GM12878 (cell line): ENCODE results near the gene TRPM1. TPM values are rescaled to one million over a fixed set of nuclear protein-coding genes. Genes with fewer than 3 reads are reported as not detected.

Source experiments
- ATAC-seq: fragments of 200-7000 bp; cut with Tn5 transposase; 3 replicates; pipeline ENCODE4 v1.9.1; 2020; ENCODE audit warnings: mild to moderate bottlenecking, moderate library complexity
- BruUV-seq: library from RNA; stranded (reverse); fragments of 400-500 nt; replicated peaks from 2 replicates; lab custom pipeline; 2021; lab: Mats Ljungman, UMichigan
- CTCF ChIA-PET: fragments of 300-600 bp; sonication (Branson Sonifier 250); formaldehyde crosslinking; extraction: SDS; loops from one replicate; lab custom pipeline; 2021; ENCODE audit warnings: inconsistent platforms; lab: Yijun Ruan, JAX
- POLR2A ChIA-PET: fragments of 350-600 bp; formaldehyde crosslinking; extraction: SDS; loops from one replicate; lab custom pipeline; 2021; ENCODE audit warnings: inconsistent platforms; lab: Charles Lee
- RAD21 ChIA-PET: fragments of 300-600 bp; sonication (Branson Sonifier 250); formaldehyde crosslinking; loops from one replicate; lab custom pipeline; 2023; ENCODE audit warnings: antibody characterized with exemption; ENCODE audit not compliant: unreplicated experiment; lab: Charles Lee
- SMC1A ChIA-PET: fragments of 300-600 bp; sonication (Branson Sonifier 250); formaldehyde crosslinking; loops from one replicate; lab custom pipeline; 2023; ENCODE audit not compliant: unreplicated experiment, uncharacterized antibody; lab: Charles Lee
- DNase-seq: peaks from one replicate; pipeline ENCODE4 v3.0.0-alpha.2; 2011; ENCODE audit warnings: low read depth, low spot score
- FAIRE-seq: peaks from 3 replicates; lab custom pipeline; 2011; peaks lifted over from hg19 to GRCh38; lab: Jason Lieb, UNC
- H2AFZ ChIP-seq: 2 replicates; pipeline ENCODE4 v1.6.0; 2011; ENCODE audit warnings: low read depth, low read length, control low read depth; ENCODE audit not compliant: control insufficient read depth
- H3K27ac ChIP-seq: 2 replicates; pipeline ENCODE4 v1.5.1; 2011; ENCODE audit warnings: control low read depth; ENCODE audit not compliant: control insufficient read depth, insufficient read depth
- H3K27me3 ChIP-seq, 2 experiments: replicated peaks in 1 of 2; 2 replicates each; pipeline versions ENCODE4 v1.6.0 to v1.6.1; 2011; ENCODE audit warnings: low read length in 1 of 2; ENCODE audit not compliant: control insufficient read depth in 2 of 2, insufficient read depth in 2 of 2
- H3K36me3 ChIP-seq, 2 experiments: 2 replicates each; pipeline ENCODE4 v1.5.1; 2011; ENCODE audit warnings: low read length in 1 of 2; ENCODE audit not compliant: control insufficient read depth in 2 of 2, insufficient read depth in 2 of 2
- H3K4me1 ChIP-seq: 2 replicates; pipeline ENCODE4 v1.6.1; 2011; ENCODE audit warnings: mild to moderate bottlenecking, low read length, moderate library complexity, mixed read lengths; ENCODE audit not compliant: control insufficient read depth, insufficient read depth
- H3K4me2 ChIP-seq: 2 replicates; pipeline ENCODE4 v1.6.0; 2011; ENCODE audit warnings: control low read depth; ENCODE audit not compliant: control insufficient read depth, insufficient read depth
- H3K4me3 ChIP-seq: fragments of 200-600 bp; sonication (generic); 2 replicates; pipeline ENCODE4 v1.5.1; 2016
- H3K79me2 ChIP-seq: 2 replicates; pipeline ENCODE4 v1.6.0; 2011; ENCODE audit warnings: low read length; ENCODE audit not compliant: control insufficient read depth, insufficient read depth
- H3K9ac ChIP-seq: 2 replicates; pipeline ENCODE4 v1.8.0; 2011; ENCODE audit warnings: low read length, control low read depth, mixed read lengths; ENCODE audit not compliant: control insufficient read depth, insufficient read depth
- H3K9me3 ChIP-seq: replicated peaks from 3 replicates; pipeline ENCODE4 v1.5.1; 2011; ENCODE audit warnings: mild to moderate bottlenecking, low read length; ENCODE audit not compliant: control insufficient read depth, insufficient read depth
- H4K20me1 ChIP-seq: 2 replicates; pipeline ENCODE4 v1.6.0; 2011; ENCODE audit not compliant: control insufficient read depth, insufficient read depth
- POU2F2 ChIP-seq: IDR thresholded peaks from 3 replicates; pipeline ENCODE4 v1.6.1; 2011; ENCODE audit warnings: low read depth, mild to moderate bottlenecking, low read length, borderline replicate concordance
- TCF12 ChIP-seq: IDR thresholded peaks from 2 replicates; pipeline ENCODE4 v1.6.1; 2011; ENCODE audit warnings: low read depth, mild to moderate bottlenecking, low read length
- WRNIP1 ChIP-seq: IDR thresholded peaks from 2 replicates; pipeline ENCODE4 v1.6.1; 2011; ENCODE audit warnings: low read depth, low read length, improper control_type of control experiment, borderline replicate concordance
- WGBS: methylation state at CpG from one replicate; pipeline ENCODE4 v1.1.6; 2016; ENCODE audit warnings: low lambda C conversion rate; ENCODE audit not compliant: insufficient replicate concordance, insufficient coverage; ENCODE audit errors: missing lambda C conversion rate; 5-methylcytosine and 5-hydroxymethylcytosine counted together
- in situ Hi-C: fragments of 300-500 bp; cut with MboI; formaldehyde crosslinking; loops from 9 replicates; pipeline ENCODE4 v1.14.3; 2018; ENCODE audit warnings: mixed read lengths
- intact Hi-C: fragments of 100-400 bp; cut with micrococcal nuclease; formaldehyde crosslinking; loops from one replicate; pipeline ENCODE4 v1.14.2; 2022; ENCODE audit not compliant: unreplicated experiment
- polyA plus RNA-seq, 11 experiments: library from polyadenylated mRNA; depleted of rRNA in 4 of 11; unstranded in 6 of 11; stranded (reverse) in 5 of 11; fragments of >200 nt; fragmentation: Nextera tagmentation in 4 of 11; fragmentation: Illumina TruSeq in 1 of 11; extraction: Ambion mirVana in 4 of 11; extraction: Trizol in 1 of 11; gene quantifications; 1 replicate in 1 of 11; 2 replicates in 10 of 11; pipeline versions ENCODE4 v1.2.1 to v1.2.3, GENCODE V29; 2011 to 2016; ENCODE audit warnings: inconsistent platforms in 2 of 11, missing spikeins in 2 of 11, low read depth in 1 of 11
- total RNA-seq, 4 experiments: library from RNA; depleted of rRNA in 3 of 4; stranded (reverse); fragments of >200 nt in 3 of 4; fragmentation: Illumina TruSeq in 1 of 4; extraction: Trizol in 1 of 4; gene quantifications; 2 replicates each; pipeline versions ENCODE4 v1.2.1 to v1.2.3, GENCODE V29; 2013 to 2021
- TF ChIP-seq, protein P1 (sequence below): fragments of 450-650 bp; IDR thresholded peaks from 2 replicates; pipeline ENCODE4 v1.6.1; 2017; ENCODE audit warnings: borderline replicate concordance

TRPM1 gene
- total and polyA plus RNA-seq, 10 of the 15 experiments (the other 5 are each of a cell fraction or from before 2014, with no cell fraction given) = 0.01 to 0.10 (median 0.05) TPM; not detected in 4

DNA sequence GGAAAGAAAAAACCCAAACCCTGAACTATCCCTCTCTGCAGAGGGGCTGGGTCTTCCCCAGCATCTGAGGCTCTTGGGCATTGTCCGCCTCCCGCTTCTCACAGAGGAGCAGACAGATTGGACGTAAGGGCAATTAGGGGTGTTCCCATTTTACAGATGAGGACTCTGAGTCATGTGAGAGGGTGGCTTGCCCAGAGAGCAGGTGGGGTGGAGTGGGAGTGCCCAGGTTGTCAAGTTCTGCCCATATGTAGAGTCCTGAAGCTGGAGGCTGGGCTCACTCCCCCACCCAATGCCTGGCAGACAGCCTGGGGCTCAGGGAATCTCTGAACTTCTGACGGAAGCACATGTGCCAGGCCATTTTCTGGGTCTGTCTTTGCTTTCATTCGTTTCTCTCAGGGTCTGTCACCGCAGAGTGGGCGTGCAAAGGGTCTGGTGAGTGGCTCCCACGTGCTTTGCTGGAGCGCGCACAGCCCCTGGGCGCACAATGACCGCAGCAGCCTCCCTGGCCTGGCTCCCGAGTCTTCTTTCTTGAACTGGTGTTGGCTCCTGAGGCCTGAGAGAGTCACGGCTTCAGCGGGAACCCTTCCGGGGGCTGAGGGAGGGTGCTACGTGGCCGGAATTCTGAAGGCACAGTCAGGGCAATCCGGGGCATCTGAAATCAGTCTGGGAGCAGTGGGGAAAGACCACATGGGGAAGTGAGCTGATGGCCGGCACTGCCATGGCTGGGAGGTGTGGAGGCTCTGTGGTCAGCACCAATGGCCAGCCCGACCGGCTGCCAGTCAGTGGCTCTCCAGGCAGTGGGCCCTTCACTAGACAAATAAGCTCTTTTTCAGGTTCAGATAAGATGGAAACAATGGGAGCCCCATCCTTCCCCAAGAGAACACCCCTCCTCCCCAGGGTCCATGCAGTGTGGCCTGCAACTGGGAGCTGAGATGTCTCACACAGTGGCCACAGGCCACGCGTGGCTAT, 1.1 kb upstream of the TRPM1 start:
- POLR2A ChIA-PET = no interaction called here
- in situ Hi-C loops = no loop called here
- intact Hi-C loops = no loop called here

More for the DNA sequence above, 1.1 kb upstream of the TRPM1 start:
- Histone ChIP-seq H2AFZ (no peak overlapping the region), H3K4me3 (no peak overlapping the region), H3K27me3 (no peaks in the 10 kb centered on the region), H4K20me1 (no peaks in the 10 kb centered on the region), H3K79me2 (no peaks in the 10 kb centered on the region), H3K27ac (no peak overlapping the region), H3K36me3 (no peaks in the 10 kb centered on the region), H3K4me1 (0 out of 2 replicates have a peak, but pooled peaks cover 6% of the 10 kb centered on the region), H3K4me2 (no peak overlapping the region), H3K9me3 (no peaks in the 10 kb centered on the region), H3K9ac (no peak overlapping the region)
- DNase-seq = no peak
- WGBS = 65% methylated on average over 23 of the region's 24 CpGs
- no TSS peak for BruUV-seq
- ATAC-seq = no peak
- FAIRE-seq = no peak
- TF ChIP-seq TCF12 (no peak), WRNIP1 (no peak), POU2F2 (no peak)
- TF ChIP-seq, protein P1, sequence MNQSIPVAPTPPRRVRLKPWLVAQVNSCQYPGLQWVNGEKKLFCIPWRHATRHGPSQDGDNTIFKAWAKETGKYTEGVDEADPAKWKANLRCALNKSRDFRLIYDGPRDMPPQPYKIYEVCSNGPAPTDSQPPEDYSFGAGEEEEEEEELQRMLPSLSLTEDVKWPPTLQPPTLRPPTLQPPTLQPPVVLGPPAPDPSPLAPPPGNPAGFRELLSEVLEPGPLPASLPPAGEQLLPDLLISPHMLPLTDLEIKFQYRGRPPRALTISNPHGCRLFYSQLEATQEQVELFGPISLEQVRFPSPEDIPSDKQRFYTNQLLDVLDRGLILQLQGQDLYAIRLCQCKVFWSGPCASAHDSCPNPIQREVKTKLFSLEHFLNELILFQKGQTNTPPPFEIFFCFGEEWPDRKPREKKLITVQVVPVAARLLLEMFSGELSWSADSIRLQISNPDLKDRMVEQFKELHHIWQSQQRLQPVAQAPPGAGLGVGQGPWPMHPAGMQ = no peak
- ChIA-PET RAD21 (interaction anchor here (1.7 kb wide), 1 partner anchor 26 kb away, joined by 4 read pairs; no protein-coding TSS in a partner anchor), CTCF (interaction anchor here (0.5 to 1.2 kb wide), 3 partner anchors 26 to 182 kb away, joined by 3 to 4 read pairs (median 3); no protein-coding TSS in a partner anchor), SMC1A (no interaction called here)
